Lower leg skin (tissue), 3 donors: ENCODE results near the gene CSMD2.

Experiments
- CTCF ChIP-seq, 3 donors: fragments of 450-650 bp; IDR thresholded peaks; one replicate each; pipeline ENCODE4 v1.5.1; 2016; ENCODE audit warnings: antibody characterized with exemption in 3 of 3, mild to moderate bottlenecking in 3 of 3, moderate library complexity in 2 of 3
- POLR2A ChIP-seq, 2 donors: fragments of 450-650 bp; IDR thresholded peaks; one replicate each; pipeline ENCODE4 v1.6.1; 2016 to 2017; ENCODE audit warnings: antibody characterized with exemption in 2 of 2, mild to moderate bottlenecking in 1 of 2, moderate library complexity in 1 of 2

- TF ChIP-seq CTCF (IDR thresholded peaks at IDR 0.05) = no peak
- no peak for TF ChIP-seq POLR2A (IDR thresholded peaks at IDR 0.05)
Observed at GRCh38 chr1:33819290-33819912, 345.6 kb downstream of the CSMD2 start.
